Right atrium auricular region (tissue), 2 donors: ENCODE measurements around the gene ZBTB20. TPM values are rescaled to one million over a fixed set of nuclear protein-coding genes. Genes with fewer than 3 reads are reported as not detected.

Source experiments
- DNase-seq: peaks from one replicate; pipeline ENCODE4 v3.0.0-alpha.2; 2019; ENCODE audit warnings: low spot score
- H3K27ac ChIP-seq, 2 donors: fragments of 200-600 bp; sonication (generic); 1 replicate in 1 of 2; 2 replicates in 1 of 2; pipeline ENCODE4 v1.5.1; 2016 to 2019
- H3K27me3 ChIP-seq, 2 donors: fragments of 200-600 bp; sonication (generic); one replicate each; pipeline versions ENCODE4 v1.5.1 to v1.6.0; 2017 to 2019
- H3K36me3 ChIP-seq: fragments of 200-600 bp; sonication (generic); one replicate; pipeline ENCODE4 v1.5.1; 2016
- H3K4me1 ChIP-seq, 2 donors: fragments of 200-600 bp; sonication (generic); one replicate each; pipeline versions ENCODE4 v1.5.1 to v1.6.0; 2017 to 2019
- H3K4me3 ChIP-seq, 2 donors: fragments of 200-600 bp; sonication (generic); 1 replicate in 1 of 2; 2 replicates in 1 of 2; pipeline ENCODE4 v1.5.1; 2017 to 2019; ENCODE audit warnings: mild to moderate bottlenecking in 1 of 2, moderate library complexity in 1 of 2
- H3K9me3 ChIP-seq, 2 donors: fragments of 200-600 bp; sonication (generic); one replicate each; pipeline ENCODE4 v1.5.1; 2019
- total RNA-seq, 2 donors: library from RNA; depleted of rRNA; stranded (reverse); fragments of >200 nt; gene quantifications; one replicate each; pipeline ENCODE4 v1.1.0, GENCODE V29; 2016
- TF ChIP-seq, protein P1 (sequence below), 2 donors: fragments of 200-600 bp; sonication (generic); IDR thresholded peaks; one replicate each; pipeline ENCODE4 v1.5.1; 2019; ENCODE audit warnings: antibody characterized with exemption in 2 of 2

Gene ZBTB20
- total RNA-seq, 2 donors from 2014 or later, result 84.6 to 90.8 TPM

DNA sequence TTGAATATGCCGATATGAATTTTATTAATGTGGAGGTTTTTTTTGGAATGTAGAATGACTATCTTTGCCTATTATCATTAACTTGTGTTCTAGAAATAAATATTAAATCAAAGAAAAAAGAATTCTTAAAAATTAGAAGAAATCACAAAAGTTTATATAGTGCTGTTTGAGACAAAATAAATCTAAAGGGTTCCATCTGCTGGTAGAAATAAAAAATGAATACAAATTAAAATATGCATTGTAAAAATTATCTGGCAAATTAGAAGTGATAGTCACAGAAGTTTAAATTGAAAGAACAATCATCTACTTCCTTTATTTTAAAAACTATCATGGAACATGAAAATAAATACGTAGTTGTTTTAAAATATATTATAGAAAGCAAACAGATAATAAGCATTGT, 22.7 kb upstream of the ZBTB20 start:
- Histone ChIP-seq H3K9me3 (no peaks in the 10 kb centered on the region), H3K27me3 (no peaks in the 10 kb centered on the region), H3K27ac (no peak overlapping the region), H3K4me3 (no peak overlapping the region), H3K36me3 (no peaks in the 10 kb centered on the region), H3K4me1 (no peaks in the 10 kb centered on the region)
- TF ChIP-seq, protein P1, sequence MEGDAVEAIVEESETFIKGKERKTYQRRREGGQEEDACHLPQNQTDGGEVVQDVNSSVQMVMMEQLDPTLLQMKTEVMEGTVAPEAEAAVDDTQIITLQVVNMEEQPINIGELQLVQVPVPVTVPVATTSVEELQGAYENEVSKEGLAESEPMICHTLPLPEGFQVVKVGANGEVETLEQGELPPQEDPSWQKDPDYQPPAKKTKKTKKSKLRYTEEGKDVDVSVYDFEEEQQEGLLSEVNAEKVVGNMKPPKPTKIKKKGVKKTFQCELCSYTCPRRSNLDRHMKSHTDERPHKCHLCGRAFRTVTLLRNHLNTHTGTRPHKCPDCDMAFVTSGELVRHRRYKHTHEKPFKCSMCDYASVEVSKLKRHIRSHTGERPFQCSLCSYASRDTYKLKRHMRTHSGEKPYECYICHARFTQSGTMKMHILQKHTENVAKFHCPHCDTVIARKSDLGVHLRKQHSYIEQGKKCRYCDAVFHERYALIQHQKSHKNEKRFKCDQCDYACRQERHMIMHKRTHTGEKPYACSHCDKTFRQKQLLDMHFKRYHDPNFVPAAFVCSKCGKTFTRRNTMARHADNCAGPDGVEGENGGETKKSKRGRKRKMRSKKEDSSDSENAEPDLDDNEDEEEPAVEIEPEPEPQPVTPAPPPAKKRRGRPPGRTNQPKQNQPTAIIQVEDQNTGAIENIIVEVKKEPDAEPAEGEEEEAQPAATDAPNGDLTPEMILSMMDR (IDR thresholded peaks at IDR 0.05), result peak in 1 of 2 donors; percentile 59
- DNase-seq, result no peak

DNA sequence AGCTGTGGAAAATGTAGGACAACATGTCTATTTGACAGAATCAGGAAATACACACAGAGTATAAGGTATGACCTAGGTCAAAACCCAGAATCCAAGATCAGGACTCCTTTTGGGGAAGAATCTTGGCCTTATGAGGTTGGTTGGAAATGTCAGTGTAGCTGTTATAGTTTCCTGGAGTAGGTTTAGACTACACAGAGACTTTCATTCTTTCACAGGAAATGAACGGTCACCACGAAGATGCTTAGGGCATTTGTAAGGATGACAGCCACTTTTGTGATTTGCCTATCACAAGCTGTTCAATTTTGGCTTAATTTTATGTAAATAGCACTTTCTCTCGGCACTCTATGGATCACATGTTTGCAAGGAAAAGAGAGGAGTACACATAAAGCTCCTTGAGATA, 18.6 kb upstream of the ZBTB20 start:
- H3K36me3 ChIP-seq, result no peaks in the 10 kb centered on the region
- no peak overlapping the region for H3K4me3 ChIP-seq
- H3K27me3 ChIP-seq, result no peaks in the 10 kb centered on the region
- H3K27ac ChIP-seq, result no peak overlapping the region
- no peaks in the 10 kb centered on the region for H3K9me3 ChIP-seq
- DNase-seq, result no peak
- TF ChIP-seq, protein P1 (IDR thresholded peaks at IDR 0.05), result no peak
- no peaks in the 10 kb centered on the region for H3K4me1 ChIP-seq

DNA sequence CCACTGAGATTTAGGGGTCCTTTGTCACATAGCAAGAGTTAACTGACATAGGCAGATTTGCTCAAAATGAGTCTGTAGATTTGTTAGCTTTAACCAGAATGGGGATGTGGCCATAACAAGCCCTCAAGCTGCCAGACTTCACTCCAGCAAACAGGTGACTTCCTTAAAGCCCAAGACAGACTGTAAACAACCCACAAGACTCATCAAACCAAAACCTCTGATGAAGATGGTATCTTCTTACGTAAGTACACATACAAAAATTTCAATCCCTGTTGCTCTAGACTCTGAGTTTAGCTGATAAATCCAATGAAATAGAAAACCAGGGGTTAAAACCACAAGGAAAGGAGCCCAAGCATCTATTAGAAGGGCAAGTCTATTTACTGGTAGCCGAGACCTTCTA, 18.2 kb upstream of the ZBTB20 start:
- Histone ChIP-seq H3K27ac (no peak overlapping the region), H3K4me1 (no peaks in the 10 kb centered on the region), H3K27me3 (no peaks in the 10 kb centered on the region), H3K36me3 (no peaks in the 10 kb centered on the region), H3K9me3 (no peaks in the 10 kb centered on the region), H3K4me3 (no peak overlapping the region)
- no peak for DNase-seq
- TF ChIP-seq, protein P1 (IDR thresholded peaks at IDR 0.05), result no peak

DNA sequence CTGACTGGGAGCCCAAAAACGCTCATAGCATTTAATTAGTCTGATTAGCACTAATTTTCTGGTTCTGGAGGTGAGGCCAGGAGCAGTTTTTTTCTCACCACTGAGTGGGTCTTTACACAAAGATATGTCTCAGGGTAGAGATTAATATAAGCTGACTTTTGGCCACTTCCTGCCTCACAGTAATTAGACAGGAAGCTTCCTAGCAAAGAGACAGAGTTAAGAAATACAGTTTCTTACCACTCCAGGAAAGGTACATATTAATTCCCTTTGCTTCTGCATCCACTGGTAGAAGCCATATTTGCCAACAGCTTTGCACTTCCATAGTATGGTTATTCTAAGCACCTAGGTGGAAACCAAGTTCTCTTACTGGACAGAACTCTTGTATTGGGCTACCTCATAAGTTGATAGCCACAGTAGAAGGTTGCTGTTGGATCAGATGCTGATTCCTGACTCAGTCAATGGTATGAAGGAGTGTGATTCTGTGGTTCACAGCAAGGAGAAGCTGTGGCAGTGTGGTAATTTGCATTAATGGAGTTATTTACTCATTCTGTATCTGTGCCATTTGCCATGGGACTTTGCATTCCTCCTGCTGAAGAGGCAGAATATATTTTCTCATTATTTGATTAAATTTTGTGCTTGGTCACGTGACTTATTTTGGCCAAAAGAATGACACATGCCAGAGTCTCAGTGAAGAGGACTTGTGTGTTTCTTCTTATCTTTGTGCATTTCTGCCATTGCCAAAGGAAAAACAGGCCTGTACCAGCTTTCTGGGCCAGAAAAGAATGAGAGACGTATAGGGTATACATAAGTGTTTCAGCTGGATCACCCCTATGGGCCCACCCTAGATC, 17.5 kb upstream of the ZBTB20 start:
- H3K27ac ChIP-seq, result no peak overlapping the region
- TF ChIP-seq, protein P1 (IDR thresholded peaks at IDR 0.05), result no peak
- H3K4me3 ChIP-seq, result no peak overlapping the region
- no peaks in the 10 kb centered on the region for H3K9me3 ChIP-seq
- no peaks in the 10 kb centered on the region for H3K4me1 ChIP-seq
- no peak for DNase-seq
- no peaks in the 10 kb centered on the region for H3K36me3 ChIP-seq
- H3K27me3 ChIP-seq, result no peaks in the 10 kb centered on the region

DNA sequence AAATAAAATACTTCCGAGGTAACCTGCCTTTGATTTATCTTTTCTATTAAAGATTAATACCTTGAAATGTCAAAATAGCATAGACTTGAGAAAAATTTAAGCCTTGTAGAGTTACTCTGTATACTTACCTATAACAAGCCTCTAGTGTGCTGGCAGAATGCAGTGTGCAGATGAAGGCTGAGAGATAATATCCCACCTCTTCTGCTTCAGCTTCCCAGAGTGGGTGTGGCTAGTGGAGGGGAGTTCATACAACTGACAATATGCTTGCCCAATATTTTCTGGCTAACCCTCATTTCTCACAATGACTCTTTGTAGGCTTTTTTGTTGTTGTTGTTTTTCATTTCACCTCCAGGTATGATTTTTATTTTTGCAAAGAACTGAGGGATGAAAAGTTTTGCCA, 15.7 kb upstream of the ZBTB20 start:
- DNase-seq, result no peak
- Histone ChIP-seq H3K36me3 (no peaks in the 10 kb centered on the region), H3K27me3 (no peaks in the 10 kb centered on the region), H3K4me1 (no peaks in the 10 kb centered on the region), H3K4me3 (no peak overlapping the region), H3K9me3 (no peaks in the 10 kb centered on the region), H3K27ac (no peak overlapping the region)
- TF ChIP-seq, protein P1 (IDR thresholded peaks at IDR 0.05), result no peak

DNA sequence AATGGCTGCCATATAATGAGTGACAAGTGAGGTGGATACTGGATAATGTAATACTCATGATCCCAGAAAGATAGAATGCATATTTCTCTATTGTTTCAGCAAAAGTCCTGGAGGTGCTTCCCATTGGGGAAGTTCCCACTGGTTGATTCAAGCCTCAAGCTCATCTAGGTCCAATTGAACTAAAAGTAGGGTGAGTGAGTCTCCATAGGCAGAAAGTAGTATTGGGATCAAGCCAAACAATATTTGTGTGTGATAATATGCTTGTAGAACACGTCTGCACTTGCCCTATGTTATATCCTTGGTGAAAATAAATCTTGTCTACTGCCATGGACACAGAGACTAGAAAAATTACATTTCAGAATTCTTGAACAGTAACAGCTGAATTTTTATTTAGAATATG, 14.8 kb upstream of the ZBTB20 start:
- TF ChIP-seq, protein P1 (IDR thresholded peaks at IDR 0.05), result no peak
- no peak for DNase-seq
- no peaks in the 10 kb centered on the region for H3K4me1 ChIP-seq

More for the DNA sequence above, 14.8 kb upstream of the ZBTB20 start:
- H3K4me3 ChIP-seq, result no peak overlapping the region
- H3K9me3 ChIP-seq, result no peaks in the 10 kb centered on the region
- H3K27me3 ChIP-seq, result no peaks in the 10 kb centered on the region
- no peak overlapping the region for H3K27ac ChIP-seq
- no peaks in the 10 kb centered on the region for H3K36me3 ChIP-seq
